Endothelial cell of umbilical vein (primary cell): ENCODE results near the gene LDHD. TPM values are rescaled to one million over a fixed set of nuclear protein-coding genes. Genes with fewer than 3 reads are reported as not detected.

Source experiments
- BruUV-seq: library from RNA; stranded (reverse); fragments of 400-500 nt; replicated peaks from 2 replicates; lab custom pipeline; 2021; lab: Mats Ljungman, UMichigan
- CTCF ChIA-PET: fragments of 300-600, 350-600 bp; sonication (Branson Sonifier 250); formaldehyde crosslinking; loops from one replicate; lab custom pipeline; 2021; ENCODE audit warnings: antibody characterized with exemption, inconsistent platforms; lab: Charles Lee
- POLR2A ChIA-PET: fragments of 300-600, 350-600 bp; sonication (Branson Sonifier 250); formaldehyde crosslinking; loops from one replicate; lab custom pipeline; 2021; ENCODE audit warnings: antibody characterized with exemption, inconsistent platforms; lab: Charles Lee
- DNase-seq: peaks from one replicate; pipeline ENCODE4 v3.0.0-alpha.2; 2011; ENCODE audit warnings: low read depth, low spot score
- FAIRE-seq: peaks from 2 replicates; lab custom pipeline; 2011; peaks lifted over from hg19 to GRCh38; lab: Jason Lieb, UNC
- H2AFZ ChIP-seq: 2 replicates; pipeline ENCODE4 v1.6.0; 2012; ENCODE audit warnings: low read depth, low read length, control low read depth, inconsistent platforms
- H3K27ac ChIP-seq: 2 replicates; pipeline ENCODE4 v1.5.1; 2011; ENCODE audit warnings: low read depth, mild to moderate bottlenecking, control low read depth, low read length, moderate library complexity; ENCODE audit not compliant: insufficient read depth
- H3K27me3 ChIP-seq, 2 experiments: 2 replicates each; pipeline versions ENCODE4 v1.6.0 to v1.6.1; 2011; ENCODE audit warnings: low read length in 2 of 2, mixed read lengths in 1 of 2; ENCODE audit not compliant: control insufficient read depth in 2 of 2, insufficient read depth in 2 of 2
- H3K36me3 ChIP-seq, 2 experiments: 2 replicates in 1 of 2; 3 replicates in 1 of 2; pipeline ENCODE4 v1.5.1; 2011; ENCODE audit warnings: low read length in 2 of 2, mild to moderate bottlenecking in 1 of 2, moderate library complexity in 1 of 2; ENCODE audit not compliant: control insufficient read depth in 2 of 2, insufficient read depth in 2 of 2; ENCODE audit errors: extremely low read depth in 1 of 2
- H3K4me1 ChIP-seq: 3 replicates; pipeline ENCODE4 v1.5.1; 2011; ENCODE audit warnings: mild to moderate bottlenecking, low read length; ENCODE audit not compliant: control insufficient read depth, insufficient read depth; ENCODE audit errors: extremely low read depth
- H3K4me2 ChIP-seq: 2 replicates; pipeline ENCODE4 v1.6.1; 2011; ENCODE audit warnings: low read length, control low read depth, mixed read lengths; ENCODE audit not compliant: insufficient read depth
- H3K4me3 ChIP-seq, 3 experiments: fragments of 200-600 bp in 1 of 3; sonication (generic), shearing (Covaris generic) in 1 of 3; replicated peaks in 1 of 3; 2 replicates each; pipeline ENCODE4 v1.5.1; 2011 to 2016; ENCODE audit warnings: control low read depth in 3 of 3, low read length in 3 of 3, mild to moderate bottlenecking in 2 of 3, inconsistent platforms in 1 of 3, low read depth in 1 of 3, moderate library complexity in 1 of 3; ENCODE audit not compliant: insufficient read depth in 1 of 3
- H3K79me2 ChIP-seq: 2 replicates; pipeline ENCODE4 v1.6.0; 2012; ENCODE audit warnings: low read length, inconsistent platforms; ENCODE audit not compliant: control insufficient read depth, insufficient read depth
- H3K9ac ChIP-seq: replicated peaks from 2 replicates; pipeline ENCODE3; 2011; ENCODE audit warnings: low read length, control low read depth; ENCODE audit not compliant: insufficient read depth; ENCODE audit errors: extremely low read depth
- H3K9me1 ChIP-seq: replicated peaks from 3 replicates; pipeline ENCODE4 v1.6.0; 2011; ENCODE audit warnings: mild to moderate bottlenecking, low read length; ENCODE audit not compliant: control insufficient read depth, insufficient read depth; ENCODE audit errors: extremely low read depth
- H3K9me3 ChIP-seq: replicated peaks from 2 replicates; pipeline ENCODE4 v1.5.1; 2012; ENCODE audit warnings: low read length, inconsistent platforms; ENCODE audit not compliant: control insufficient read depth, insufficient read depth
- H4K20me1 ChIP-seq: replicated peaks from 2 replicates; pipeline ENCODE3; 2011; ENCODE audit warnings: mild to moderate bottlenecking, low read length; ENCODE audit not compliant: control insufficient read depth, insufficient read depth; ENCODE audit errors: extremely low read depth
- EZH2 ChIP-seq: IDR thresholded peaks from 2 replicates; pipeline ENCODE4 v1.6.1; 2012; ENCODE audit warnings: borderline replicate concordance, low read depth, mild to moderate bottlenecking, moderate library complexity, low read length, inconsistent platforms; ENCODE audit not compliant: severe bottlenecking
- FOS ChIP-seq: IDR thresholded peaks from 2 replicates; pipeline ENCODE4 v1.6.1; 2011; ENCODE audit warnings: mild to moderate bottlenecking, low read length, moderate library complexity, borderline replicate concordance; ENCODE audit not compliant: insufficient read depth
- GATA2 ChIP-seq: IDR thresholded peaks from 2 replicates; pipeline ENCODE4 v1.7.0; 2011; ENCODE audit warnings: low read depth, mild to moderate bottlenecking, moderate library complexity, mixed read lengths, low read length; ENCODE audit not compliant: insufficient read length, insufficient read depth
- JUN ChIP-seq: IDR thresholded peaks from 2 replicates; pipeline ENCODE4 v1.6.1; 2011; ENCODE audit warnings: borderline replicate concordance, low read depth; ENCODE audit not compliant: insufficient read length, insufficient read depth
- MYC ChIP-seq: IDR thresholded peaks from one replicate; pipeline ENCODE4 v1.6.1; 2011; ENCODE audit warnings: mild to moderate bottlenecking, low read depth, low read length
- POLR2A ChIP-seq: IDR thresholded peaks from 2 replicates; pipeline ENCODE4 v1.6.1; 2012; ENCODE audit warnings: low read depth, mild to moderate bottlenecking, control low read depth, low read length
- POLR2AphosphoS5 ChIP-seq: IDR thresholded peaks from 2 replicates; pipeline ENCODE4 v1.6.1; 2012; ENCODE audit warnings: low read depth, mild to moderate bottlenecking, control low read depth, low read length, moderate library complexity; ENCODE audit not compliant: insufficient read depth
- dilution Hi-C: fragments of 300-500 bp; cut with MboI; formaldehyde crosslinking; loops from one replicate; pipeline ENCODE4 v1.15.0; 2019; ENCODE audit warnings: low sequenced_read_pairs; ENCODE audit not compliant: extremely low pct_ligation_motif_present
- intact Hi-C: fragments of 100-400 bp; cut with micrococcal nuclease; formaldehyde crosslinking; loops from one replicate; pipeline ENCODE4 v1.10.0; 2022
- polyA plus RNA-seq, 4 experiments: library from polyadenylated mRNA; depleted of rRNA in 3 of 4; stranded (reverse) in 3 of 4; unstranded in 1 of 4; fragments of >200 nt; gene quantifications; 2 replicates each; pipeline versions ENCODE4 v1.2.1 to v1.2.3, GENCODE V29; 2011 to 2012; ENCODE audit warnings: missing spikeins in 1 of 4
- total RNA-seq: library from RNA; stranded (reverse); gene quantifications from 2 replicates; pipeline ENCODE4 v1.2.3, GENCODE V29; 2021
- TF ChIP-seq, protein P1 (sequence below): IDR thresholded peaks from 2 replicates; pipeline ENCODE4 v1.6.1; 2011; ENCODE audit not compliant: insufficient read depth, insufficient read length
- TF ChIP-seq, protein P2 (sequence below), 2 donors: IDR thresholded peaks; 1 replicate in 1 of 2; 2 replicates in 1 of 2; pipeline ENCODE4 v1.5.1; 2011; ENCODE audit warnings: low read length in 2 of 2, mild to moderate bottlenecking in 2 of 2, moderate library complexity in 2 of 2, control low read depth in 1 of 2, inconsistent platforms in 1 of 2, low read depth in 1 of 2; ENCODE audit not compliant: insufficient read depth in 1 of 2; ENCODE audit errors: extremely low read depth in 1 of 2

Gene LDHD
- total and polyA plus RNA-seq, 2 donors (not counting 3 experiments of a cell fraction or from before 2014, with no cell fraction given), result 0.41 TPM; not detected in 1

DNA sequence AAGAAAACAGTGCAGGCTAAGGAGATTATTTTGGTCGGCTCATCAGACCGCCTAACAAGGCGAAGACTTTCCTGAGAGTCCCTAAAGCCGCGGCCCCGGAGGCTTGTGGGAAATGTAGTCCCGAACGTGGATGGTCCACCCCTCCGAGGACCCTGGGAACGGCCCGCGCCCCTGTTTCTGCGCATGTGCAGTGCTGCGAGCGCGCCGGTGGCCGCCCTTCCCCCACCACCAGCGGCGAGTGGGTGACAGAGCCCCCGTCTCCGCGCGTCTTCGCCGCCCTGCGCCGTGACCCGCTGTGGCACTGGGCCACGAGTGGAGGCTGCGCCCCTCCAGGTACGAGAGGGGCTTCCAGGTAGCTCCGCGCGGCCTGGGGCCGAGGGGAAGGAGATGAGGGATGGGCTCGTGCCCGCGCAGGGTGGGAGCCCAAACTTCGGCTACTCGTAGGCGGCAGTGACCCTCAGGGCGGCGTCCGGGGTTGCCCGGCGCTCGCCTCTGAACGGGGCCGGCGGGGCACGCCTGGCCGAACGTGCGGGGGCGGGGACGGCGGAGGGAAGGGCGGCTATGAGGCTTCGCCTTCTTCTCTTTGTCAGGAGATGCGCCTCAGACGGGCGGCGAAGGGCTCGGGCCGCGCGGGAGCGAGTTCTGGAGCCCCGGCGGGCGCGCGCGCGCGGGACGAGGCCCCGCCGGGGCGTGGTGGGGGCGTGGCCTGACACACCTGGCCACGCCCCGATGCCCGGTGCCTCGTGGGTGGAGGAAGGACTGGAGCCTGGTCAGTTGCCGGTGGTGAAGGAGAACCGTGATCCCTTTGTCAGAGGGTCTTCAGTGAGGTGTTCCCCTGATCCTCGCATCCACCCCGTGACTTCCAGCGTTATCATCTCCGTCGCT lies 32.0 kb upstream of the LDHD start, which contains the start of gene ZFP1:
Gene ZFP1 (plus strand): TSS at position 214 of the 885 bp plus-strand sequence. CDS start 4,428 bp downstream, outside the sequence.
- BruUV-seq, result TSS peak; percentile 66
- peak within 1 kb of the TSS; percentile 93 for H2AFZ ChIP-seq
- dilution Hi-C loops, result no loop called here
- POLR2A ChIA-PET, result no interaction called here
- CTCF ChIA-PET, result no interaction called here
- peaks cover 23% of the 10 kb centered on the region for H3K79me2 ChIP-seq
- FAIRE-seq, result peak; percentile 71
- no peaks in the 10 kb centered on the region for H4K20me1 ChIP-seq
- no peaks in the 10 kb centered on the region for H3K9me3 ChIP-seq
- intact Hi-C loops, result loop anchor here (1.0 kb wide), 1 partner anchor 148 kb away; no protein-coding TSS in a partner anchor
- peak; percentile 90 for DNase-seq
- TF ChIP-seq EZH2, result no peak
- TF ChIP-seq JUN, result no peak
- TF ChIP-seq GATA2, result no peak
- TF ChIP-seq POLR2A, result peak; percentile 33
- TF ChIP-seq, protein P1, sequence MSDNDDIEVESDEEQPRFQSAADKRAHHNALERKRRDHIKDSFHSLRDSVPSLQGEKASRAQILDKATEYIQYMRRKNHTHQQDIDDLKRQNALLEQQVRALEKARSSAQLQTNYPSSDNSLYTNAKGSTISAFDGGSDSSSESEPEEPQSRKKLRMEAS, result no peak
- TF ChIP-seq, protein P2, sequence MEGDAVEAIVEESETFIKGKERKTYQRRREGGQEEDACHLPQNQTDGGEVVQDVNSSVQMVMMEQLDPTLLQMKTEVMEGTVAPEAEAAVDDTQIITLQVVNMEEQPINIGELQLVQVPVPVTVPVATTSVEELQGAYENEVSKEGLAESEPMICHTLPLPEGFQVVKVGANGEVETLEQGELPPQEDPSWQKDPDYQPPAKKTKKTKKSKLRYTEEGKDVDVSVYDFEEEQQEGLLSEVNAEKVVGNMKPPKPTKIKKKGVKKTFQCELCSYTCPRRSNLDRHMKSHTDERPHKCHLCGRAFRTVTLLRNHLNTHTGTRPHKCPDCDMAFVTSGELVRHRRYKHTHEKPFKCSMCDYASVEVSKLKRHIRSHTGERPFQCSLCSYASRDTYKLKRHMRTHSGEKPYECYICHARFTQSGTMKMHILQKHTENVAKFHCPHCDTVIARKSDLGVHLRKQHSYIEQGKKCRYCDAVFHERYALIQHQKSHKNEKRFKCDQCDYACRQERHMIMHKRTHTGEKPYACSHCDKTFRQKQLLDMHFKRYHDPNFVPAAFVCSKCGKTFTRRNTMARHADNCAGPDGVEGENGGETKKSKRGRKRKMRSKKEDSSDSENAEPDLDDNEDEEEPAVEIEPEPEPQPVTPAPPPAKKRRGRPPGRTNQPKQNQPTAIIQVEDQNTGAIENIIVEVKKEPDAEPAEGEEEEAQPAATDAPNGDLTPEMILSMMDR (IDR thresholded peaks at IDR 0.05; ENCODE audit: extremely low read depth in 1 of 2, insufficient read depth in 1 of 2, low read depth in 1 of 2, low read length in 2 of 2), result no peak
- TF ChIP-seq FOS, result no peak
- TF ChIP-seq MYC, result no peak
- TF ChIP-seq POLR2AphosphoS5, result peak; percentile 67
- H3K9me1 ChIP-seq, result no peaks in the 10 kb centered on the region
- peak within 1 kb of the TSS; percentile 52 to 97 (median 71) for H3K4me3 ChIP-seq
- no peaks in the 10 kb centered on the region for H3K36me3 ChIP-seq
- H3K4me1 ChIP-seq, result peaks cover 6% of the 10 kb centered on the region
- peak within 1 kb of the TSS; percentile 72 for H3K27ac ChIP-seq
- peak within 1 kb of the TSS; percentile 81 for H3K4me2 ChIP-seq
- H3K9ac ChIP-seq, result peak within 1 kb of the TSS; percentile 82
- H3K27me3 ChIP-seq, result no peaks in the 10 kb centered on the region
